Choroid plexus epithelial cell (primary cell): Measurements from ENCODE around the gene GRAMD1B.

ENCODE experiments used
- DNase-seq: peaks from one replicate; pipeline ENCODE4 v3.0.0-alpha.2; 2010; ENCODE audit warnings: low read depth
- H3K4me3 ChIP-seq: 2 replicates; pipeline ENCODE4 v1.5.1; 2011; ENCODE audit warnings: low read depth, mild to moderate bottlenecking, control low read depth, low read length, moderate library complexity
- CTCF ChIP-seq: conservative IDR thresholded peaks from 2 replicates; pipeline ENCODE4 v1.5.1; 2011; ENCODE audit warnings: low read depth, mild to moderate bottlenecking, control low read depth, inconsistent platforms, low read length, moderate library complexity

The GRAMD1B gene

GRCh38 chr11:123469089-123469488 is 39.0 kb downstream of the GRAMD1B start:
- DNase-seq, result no peak
- no peak overlapping the region for H3K4me3 ChIP-seq
- no peak for TF ChIP-seq CTCF

- no peak for TF ChIP-seq CTCF
- H3K4me3 ChIP-seq, result no peak overlapping the region
- no peak for DNase-seq
Measured at GRCh38 chr11:123469586-123469985, 39.5 kb downstream of the GRAMD1B start.

GRCh38 chr11:123470842-123471241 is 40.8 kb downstream of the GRAMD1B start:
- TF ChIP-seq CTCF, result no peak
- no peak overlapping the region for H3K4me3 ChIP-seq
- no peak for DNase-seq

- DNase-seq, result no peak
- H3K4me3 ChIP-seq, result no peak overlapping the region
- no peak for TF ChIP-seq CTCF
Measured at GRCh38 chr11:123472236-123472935, 42.3 kb downstream of the GRAMD1B start.

GRCh38 chr11:123473941-123474677 is 44.0 kb downstream of the GRAMD1B start:
- no peak for TF ChIP-seq CTCF
- DNase-seq, result peak; percentile 86
- H3K4me3 ChIP-seq, result no peak overlapping the region

- H3K4me3 ChIP-seq, result no peak overlapping the region
- DNase-seq, result peak; percentile 44
- TF ChIP-seq CTCF, result no peak
Measured at GRCh38 chr11:123474994-123475393, 44.9 kb downstream of the GRAMD1B start.

- no peak overlapping the region for H3K4me3 ChIP-seq
- TF ChIP-seq CTCF, result peak; percentile 40
- peak; percentile 51 for DNase-seq
Measured at GRCh38 chr11:123475469-123475868, 45.4 kb downstream of the GRAMD1B start.
